GM12801 (cell line): Measurements from ENCODE around the gene HDAC4.

Source experiments
- TF ChIP-seq, protein P1 (sequence below): IDR thresholded peaks from one replicate; pipeline ENCODE4 v1.5.1; 2011; ENCODE audit warnings: control low read depth; ENCODE audit not compliant: insufficient read length; ENCODE audit errors: extremely low read depth

HDAC4 gene

GRCh38 chr2:239054921-239055320 lies 345.9 kb downstream of the HDAC4 start:
- TF ChIP-seq, protein P1, sequence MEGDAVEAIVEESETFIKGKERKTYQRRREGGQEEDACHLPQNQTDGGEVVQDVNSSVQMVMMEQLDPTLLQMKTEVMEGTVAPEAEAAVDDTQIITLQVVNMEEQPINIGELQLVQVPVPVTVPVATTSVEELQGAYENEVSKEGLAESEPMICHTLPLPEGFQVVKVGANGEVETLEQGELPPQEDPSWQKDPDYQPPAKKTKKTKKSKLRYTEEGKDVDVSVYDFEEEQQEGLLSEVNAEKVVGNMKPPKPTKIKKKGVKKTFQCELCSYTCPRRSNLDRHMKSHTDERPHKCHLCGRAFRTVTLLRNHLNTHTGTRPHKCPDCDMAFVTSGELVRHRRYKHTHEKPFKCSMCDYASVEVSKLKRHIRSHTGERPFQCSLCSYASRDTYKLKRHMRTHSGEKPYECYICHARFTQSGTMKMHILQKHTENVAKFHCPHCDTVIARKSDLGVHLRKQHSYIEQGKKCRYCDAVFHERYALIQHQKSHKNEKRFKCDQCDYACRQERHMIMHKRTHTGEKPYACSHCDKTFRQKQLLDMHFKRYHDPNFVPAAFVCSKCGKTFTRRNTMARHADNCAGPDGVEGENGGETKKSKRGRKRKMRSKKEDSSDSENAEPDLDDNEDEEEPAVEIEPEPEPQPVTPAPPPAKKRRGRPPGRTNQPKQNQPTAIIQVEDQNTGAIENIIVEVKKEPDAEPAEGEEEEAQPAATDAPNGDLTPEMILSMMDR, result no peak

DNA sequence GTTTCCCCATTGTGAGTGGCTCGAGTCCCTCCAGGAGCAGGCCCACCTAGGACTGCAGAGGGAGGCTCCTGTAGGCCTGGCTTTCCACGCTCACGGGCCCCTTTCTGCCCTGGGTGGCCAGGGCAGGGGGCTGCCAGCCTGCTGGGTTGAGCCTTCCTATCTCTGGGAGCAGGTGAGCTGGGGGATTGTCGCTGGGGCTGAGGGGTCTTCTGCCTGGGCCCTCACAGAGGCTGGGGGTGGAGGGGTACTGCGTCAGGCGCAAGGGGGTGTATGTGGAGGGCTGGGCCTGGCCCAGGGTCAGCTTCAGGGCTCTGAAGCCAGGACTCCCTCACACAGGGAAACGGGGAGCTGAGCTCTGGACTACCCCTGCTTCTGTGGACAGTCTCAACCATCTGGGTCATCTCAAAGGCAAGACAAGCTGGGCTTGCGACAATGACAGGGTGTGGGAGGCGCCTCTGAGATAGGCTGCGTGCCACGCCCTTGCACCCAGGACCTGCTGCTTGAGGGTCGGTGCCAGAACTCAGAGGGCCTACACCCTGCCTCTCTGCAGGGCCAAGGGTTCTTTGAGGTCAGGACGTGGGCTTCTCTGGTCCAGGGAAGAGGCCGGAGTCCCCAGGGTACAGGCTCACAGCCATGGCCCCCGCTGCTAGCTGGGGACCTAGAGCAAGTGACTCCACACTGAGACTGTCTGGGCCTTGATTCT lies 346.9 kb downstream of the HDAC4 start:
- TF ChIP-seq, protein P1, result no peak

DNA sequence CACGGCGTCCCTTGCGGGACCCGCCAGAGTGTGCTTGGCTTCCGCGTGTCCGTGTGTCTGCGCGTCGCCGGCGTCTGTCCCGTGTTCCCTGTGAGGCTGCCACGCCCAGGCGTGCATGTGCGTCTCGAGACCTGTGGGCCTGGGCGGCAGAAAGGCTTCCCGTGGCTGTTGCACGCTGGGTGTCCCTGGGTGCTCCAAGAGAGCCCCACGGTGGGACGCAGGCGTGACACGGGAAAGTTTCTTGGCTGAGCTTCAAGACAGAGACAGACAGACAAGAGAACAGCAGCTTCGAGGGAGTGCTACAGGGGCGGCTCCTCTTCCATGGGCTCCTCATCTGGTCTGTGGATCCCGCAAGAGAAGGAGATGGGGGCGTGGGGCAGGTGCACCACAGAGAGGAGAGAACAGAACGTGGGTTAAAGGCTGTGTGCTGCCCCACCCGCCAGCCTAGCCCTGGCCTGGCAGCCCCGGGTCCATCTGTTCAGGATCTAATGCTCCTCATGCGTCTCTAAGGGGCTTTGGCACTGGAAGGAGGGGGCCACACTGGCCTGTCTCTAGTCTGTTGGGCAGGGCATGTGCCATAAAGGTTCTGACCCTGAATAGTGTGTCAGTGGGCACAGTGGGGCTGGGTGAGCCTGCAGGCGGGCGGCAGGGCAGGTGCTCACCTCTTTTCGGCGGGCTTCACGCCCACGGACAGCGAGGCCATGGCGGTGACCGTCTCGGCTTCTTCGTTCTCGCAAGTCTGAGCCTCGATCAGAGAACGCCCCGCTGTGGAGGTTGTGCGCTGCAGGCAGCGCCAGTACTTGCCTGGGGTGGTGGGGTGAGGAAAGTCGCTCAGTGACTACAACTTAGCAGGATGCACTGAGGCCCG lies 347.8 kb downstream of the HDAC4 start:
- TF ChIP-seq, protein P1, result no peak

GRCh38 chr2:239051891-239052445 lies 348.9 kb downstream of the HDAC4 start:
- TF ChIP-seq, protein P1, result no peak

- TF ChIP-seq, protein P1, result no peak
Observed at GRCh38 chr2:239050252-239050649, 350.6 kb downstream of the HDAC4 start.

DNA sequence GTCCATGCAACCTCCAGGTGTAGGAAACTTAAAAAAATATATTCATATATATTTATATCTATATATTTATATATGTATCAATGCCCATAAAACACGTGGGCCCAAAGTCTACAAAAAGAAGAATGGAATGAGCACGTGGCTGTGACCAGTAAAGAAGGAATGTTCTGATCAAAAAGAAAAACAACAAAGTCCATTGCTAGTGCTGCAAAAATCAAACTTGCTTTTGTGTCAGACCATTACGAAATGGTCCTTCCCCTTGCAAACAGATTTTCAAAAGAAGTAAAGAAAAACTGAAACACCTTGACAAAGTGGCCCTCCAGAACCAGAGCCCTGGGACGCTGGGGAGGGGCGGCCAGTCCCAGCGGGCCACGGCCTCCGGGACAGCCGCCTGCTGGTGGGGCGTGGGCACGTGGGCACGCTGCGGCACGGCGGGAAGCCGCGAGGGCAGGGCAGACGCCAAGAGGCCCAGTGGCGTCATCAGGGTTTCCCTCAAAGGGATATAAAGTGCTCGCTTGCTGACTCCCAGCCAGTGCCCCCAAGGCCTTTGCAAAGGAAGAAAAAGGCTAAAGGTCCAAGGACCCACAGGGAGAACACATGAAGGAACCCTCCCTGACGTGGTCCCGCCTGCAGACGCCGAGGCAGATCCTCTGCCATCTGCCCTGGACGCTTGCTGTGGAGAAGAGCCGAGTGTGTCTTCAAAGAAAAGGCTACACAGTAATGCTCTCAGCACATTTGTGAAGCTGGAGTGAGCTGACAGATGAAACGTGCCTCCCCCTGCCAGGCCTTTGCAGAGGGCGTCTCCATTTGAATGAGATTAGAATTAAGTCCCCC lies 351.2 kb downstream of the HDAC4 start:
- TF ChIP-seq, protein P1, result no peak

GRCh38 chr2:239048736-239049135 lies 352.1 kb downstream of the HDAC4 start:
- TF ChIP-seq, protein P1, result no peak
